HG03108 (cell line): ENCODE results near the gene B3GALNT2.

Experiments used
- ATAC-seq: cut with Tn5 transposase; IDR thresholded peaks from one replicate; pipeline ENCODE4 v1.9.1; 2021; ENCODE audit warnings: moderate library complexity; ENCODE audit not compliant: unreplicated experiment

The B3GALNT2 gene

DNA sequence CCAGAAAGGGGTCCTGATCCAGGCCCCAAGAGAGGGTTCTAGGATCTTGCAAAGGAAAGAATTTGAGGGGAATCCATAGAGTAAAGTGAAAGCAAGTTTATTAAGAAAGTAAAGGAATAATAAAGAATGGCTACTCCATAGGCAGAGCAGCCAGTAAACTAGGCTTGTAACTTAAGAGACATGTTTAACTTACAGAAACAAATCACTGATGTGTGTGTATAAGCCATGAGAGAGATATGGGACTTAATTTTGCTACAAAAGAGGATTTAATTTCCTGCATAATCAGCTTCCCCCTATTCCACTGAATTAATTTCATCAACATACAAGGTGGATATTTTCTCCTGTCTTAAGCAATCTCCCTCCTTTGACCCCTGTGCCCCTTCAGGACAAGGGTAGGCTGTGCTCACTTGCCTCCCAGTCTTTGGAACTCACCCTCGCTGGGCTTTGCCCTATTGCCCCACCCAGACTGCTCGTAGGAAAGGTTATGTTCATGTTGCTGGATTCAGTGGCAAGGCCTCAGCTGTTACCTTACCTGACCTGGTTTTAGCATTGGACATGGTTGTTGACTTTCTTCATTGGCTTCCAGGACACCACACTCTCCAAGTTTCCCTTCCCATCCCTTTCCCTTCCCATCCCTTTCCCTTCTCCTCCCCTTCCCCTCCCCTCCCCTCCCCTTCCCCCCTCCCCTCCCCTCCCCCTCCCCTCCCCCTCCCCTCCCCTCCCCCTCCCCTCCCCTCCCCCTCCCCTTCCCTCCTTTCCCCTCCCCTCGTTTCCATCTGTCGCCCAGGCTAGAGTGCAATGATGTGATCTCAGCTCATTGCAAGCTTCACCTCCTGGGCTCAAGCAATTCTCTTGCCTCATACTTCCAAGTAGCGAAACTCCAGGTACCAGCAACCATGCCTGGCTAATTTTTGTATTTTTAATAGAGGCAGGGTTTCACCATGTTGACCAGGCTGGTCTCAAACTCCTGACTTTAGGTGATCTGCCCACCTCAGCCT lies 92.5 kb downstream of the B3GALNT2 start:
- no peak for ATAC-seq

DNA sequence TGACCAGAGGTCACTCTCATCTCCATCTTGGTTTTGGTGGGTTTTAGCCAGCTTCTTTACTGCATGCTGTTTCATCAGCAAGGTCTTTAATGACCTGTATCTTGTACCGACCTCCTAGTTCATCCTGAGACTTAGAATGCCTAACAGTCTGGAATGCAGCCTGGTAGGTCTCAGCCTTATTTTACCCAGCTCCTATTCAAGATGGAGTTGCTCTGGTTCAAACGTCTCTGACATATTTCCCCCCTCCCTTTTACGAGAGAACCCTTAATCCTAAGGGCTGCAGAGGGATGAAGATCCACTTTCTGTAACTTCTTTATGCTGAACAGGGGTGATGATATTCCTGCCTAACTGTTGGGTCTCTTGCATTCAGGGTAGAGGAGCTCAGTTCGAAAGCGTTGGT lies 93.8 kb downstream of the B3GALNT2 start:
- ATAC-seq = no peak

DNA sequence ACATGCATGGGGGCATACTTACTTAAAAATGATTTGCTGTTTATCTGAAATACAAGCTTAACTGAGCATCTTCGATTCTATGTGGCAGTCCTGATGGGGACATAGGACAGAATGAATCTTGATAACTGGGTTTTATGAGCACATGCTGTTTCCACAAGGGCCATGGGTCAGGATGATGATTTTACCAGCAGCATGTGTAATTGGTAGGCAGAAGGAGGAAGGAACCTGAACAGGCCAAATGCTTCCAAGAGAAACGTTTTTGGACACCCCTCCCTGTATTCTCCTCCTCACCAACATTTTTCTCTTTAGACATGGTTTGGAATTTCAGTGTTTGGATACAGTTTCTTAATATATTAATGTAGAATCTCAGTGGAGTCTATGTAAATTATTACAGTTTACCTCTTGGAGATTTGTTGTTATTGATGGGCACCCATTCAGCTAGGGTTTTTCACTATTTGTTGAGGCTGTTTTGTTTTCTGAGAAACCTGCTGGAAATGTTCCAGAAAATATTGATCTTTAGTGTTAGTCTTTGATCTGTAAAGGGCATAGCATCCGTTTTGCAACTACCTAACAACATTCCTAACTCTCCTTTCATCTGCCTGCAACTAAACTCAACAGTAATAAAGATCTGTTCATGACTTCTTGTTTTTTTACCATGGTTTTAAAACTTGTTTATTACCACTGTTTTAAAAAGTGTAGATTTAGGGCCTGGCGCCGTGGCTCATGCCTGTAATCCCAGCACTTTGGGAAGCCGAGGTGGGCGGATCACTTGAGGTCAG lies 95.0 kb downstream of the B3GALNT2 start:
- no peak for ATAC-seq

DNA sequence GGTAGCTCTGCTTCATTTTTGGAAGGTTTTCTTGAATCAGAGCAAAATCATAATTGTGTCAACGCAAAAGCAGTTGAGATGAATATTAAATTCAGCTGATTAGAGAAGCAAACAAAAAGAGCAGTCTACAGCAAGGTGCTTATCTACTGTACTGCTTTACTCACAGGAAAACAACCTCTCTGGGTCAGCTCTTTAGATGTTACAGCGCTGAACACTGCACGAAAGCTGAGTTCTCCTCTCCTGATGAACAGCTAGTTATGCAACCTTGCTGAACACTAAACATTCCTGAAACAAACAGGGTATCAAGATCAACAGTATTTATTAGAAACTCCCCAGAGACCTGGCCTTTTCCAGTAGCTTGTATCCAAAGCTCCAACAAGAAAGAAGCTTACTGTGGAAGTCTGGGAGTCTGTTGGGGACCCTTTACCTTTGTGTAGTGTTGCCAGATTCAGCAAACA lies 95.7 kb downstream of the B3GALNT2 start:
- no peak for ATAC-seq

DNA sequence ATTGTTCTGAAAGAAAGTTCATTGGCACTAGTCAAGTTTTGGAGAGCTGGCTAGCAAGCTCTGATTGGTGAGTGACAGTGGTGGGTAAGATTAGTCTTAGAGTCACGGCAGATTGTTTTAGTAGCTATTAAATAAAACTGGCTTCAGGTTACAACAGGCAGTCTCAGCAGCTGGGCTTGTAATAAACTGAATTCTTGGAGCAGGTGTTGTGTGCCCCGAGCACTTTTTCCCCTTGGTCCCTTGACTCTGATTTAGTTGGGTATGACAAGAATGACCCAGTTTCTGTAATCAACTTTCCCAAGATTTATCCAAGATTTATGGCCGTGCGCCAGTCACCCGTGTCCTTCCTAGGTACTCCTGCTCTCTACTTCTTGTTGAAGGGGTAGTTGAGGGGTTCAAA lies 96.8 kb downstream of the B3GALNT2 start:
- ATAC-seq = no peak

DNA sequence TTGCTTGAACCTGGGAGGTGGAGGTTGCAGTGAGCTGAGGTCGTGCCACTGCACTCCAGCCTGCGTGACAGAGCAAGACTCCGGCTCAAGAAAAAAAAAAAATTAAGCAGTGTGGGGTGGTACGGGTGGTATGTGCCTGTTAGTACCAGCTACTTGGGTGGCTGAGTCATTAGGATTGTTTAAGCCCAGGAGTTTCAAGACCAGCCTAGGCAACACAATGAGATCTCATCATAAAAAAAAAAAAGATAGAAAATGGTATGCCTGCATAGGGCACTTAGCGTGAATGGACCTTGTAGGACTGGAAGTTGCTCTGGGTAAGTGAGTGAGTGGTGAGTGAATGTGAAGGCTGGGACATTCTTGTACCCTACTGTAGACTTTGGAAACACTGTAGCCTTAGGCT lies 100.1 kb downstream of the B3GALNT2 start:
- ATAC-seq = no peak

DNA sequence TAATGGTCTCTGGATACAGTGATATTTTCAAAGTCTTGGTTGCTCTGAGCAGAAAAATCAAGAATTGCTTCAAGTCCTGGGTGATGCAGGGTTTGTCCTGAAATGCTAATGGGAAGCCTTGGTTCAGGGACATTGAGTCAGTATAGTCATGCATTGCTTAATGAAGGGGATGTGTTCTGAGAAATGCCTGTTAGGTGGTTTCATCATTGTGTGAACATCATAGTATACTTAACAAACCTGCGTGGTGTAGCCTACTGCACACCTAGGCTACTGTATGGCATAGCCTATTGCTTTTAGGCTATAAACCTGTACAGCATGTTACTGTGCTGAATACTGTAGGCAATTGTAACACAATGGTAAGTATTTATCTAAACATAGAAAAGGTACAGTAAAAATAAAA lies 100.7 kb downstream of the B3GALNT2 start:
- ATAC-seq = no peak

DNA sequence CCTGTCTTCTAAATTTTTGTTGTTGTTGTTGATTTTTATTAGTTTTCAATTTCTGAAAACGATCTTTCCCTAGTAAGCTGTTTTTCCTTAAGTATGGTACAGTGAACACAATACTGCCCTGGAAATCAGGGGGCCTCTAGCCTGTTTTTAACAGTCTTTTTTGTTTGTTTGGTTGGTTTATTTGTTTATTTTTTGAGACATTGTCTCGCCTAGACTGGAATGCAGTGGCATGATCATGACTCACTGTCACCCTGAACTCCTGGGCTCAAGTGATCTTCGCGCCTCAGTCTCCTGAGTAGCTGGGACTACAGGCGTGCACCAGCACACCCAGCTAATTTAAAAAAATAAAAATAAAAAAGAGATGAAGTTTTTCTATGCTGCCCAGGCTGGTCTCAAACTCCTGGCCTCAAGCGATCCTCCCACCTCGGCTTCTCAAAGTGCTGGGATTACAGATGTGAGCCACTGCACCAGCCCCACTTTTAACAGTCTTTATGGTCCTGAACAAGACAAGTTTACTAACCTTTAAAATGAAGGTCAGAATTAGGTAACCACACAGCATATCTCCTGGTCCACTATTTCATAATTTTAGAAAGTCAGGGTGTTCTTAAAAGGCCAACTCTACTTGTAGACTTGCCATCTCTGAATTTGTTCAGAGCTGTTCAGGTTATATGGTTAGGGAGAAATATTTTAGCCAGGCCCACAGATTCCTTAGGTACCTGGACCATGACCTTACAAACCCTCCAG lies 101.6 kb downstream of the B3GALNT2 start:
- ATAC-seq = no peak

DNA sequence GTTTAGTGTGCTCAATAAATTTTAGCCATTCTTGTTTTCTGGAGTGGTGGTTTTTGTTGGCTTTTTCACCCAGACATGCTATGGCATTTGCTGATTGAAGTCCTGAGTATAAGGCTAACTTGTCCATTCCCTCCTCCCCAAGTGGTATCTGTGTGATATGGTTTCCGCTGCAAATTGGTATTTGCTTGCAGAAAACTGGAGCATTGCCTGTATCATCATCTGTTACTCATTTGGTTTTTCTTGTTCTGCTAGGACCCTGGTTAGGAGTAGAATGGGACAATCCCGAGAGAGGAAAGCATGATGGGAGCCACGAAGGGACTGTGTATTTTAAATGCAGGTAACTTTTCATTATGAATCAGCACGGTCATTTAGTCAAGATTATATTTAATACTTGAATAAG lies 103.0 kb downstream of the B3GALNT2 start:
- ATAC-seq = no peak
